Neural cell (in vitro differentiated cells): Measurements from ENCODE around the gene TSKU.

Experiments used
- CTCF ChIP-seq: fragments of 450-650 bp; IDR thresholded peaks from 2 replicates; pipeline ENCODE4 v1.5.1; 2014; ENCODE audit warnings: antibody characterized with exemption, mild to moderate bottlenecking, moderate library complexity; ENCODE audit not compliant: poor library complexity, severe bottlenecking
- EP300 ChIP-seq: fragments of 450-650 bp; conservative IDR thresholded peaks from 2 replicates; pipeline ENCODE4 v1.6.1; 2014; ENCODE audit warnings: antibody characterized with exemption, mild to moderate bottlenecking, moderate library complexity; ENCODE audit not compliant: poor library complexity, severe bottlenecking
- EZH2 ChIP-seq: fragments of 200-600, 300-800 bp; shearing (Covaris generic), sonication (generic); IDR thresholded peaks from 2 replicates; pipeline ENCODE4 v1.6.1; 2014; ENCODE audit warnings: antibody characterized with exemption, low read length, borderline replicate concordance, mild to moderate bottlenecking; ENCODE audit not compliant: insufficient read depth, poor library complexity, severe bottlenecking
- MXI1 ChIP-seq: fragments of 450-650 bp; conservative IDR thresholded peaks from 2 replicates; pipeline ENCODE4 v1.6.1; 2014; ENCODE audit warnings: antibody characterized with exemption, mild to moderate bottlenecking; ENCODE audit not compliant: poor library complexity, severe bottlenecking
- POLR2AphosphoS5 ChIP-seq: IDR thresholded peaks from 2 replicates; pipeline ENCODE4 v1.6.1; 2012
- REST ChIP-seq: IDR thresholded peaks from 2 replicates; pipeline ENCODE4 v1.6.1; 2012; ENCODE audit warnings: borderline replicate concordance
- SMC3 ChIP-seq: fragments of 450-650 bp; conservative IDR thresholded peaks from 2 replicates; pipeline ENCODE4 v1.6.1; 2014; ENCODE audit warnings: antibody characterized with exemption, mild to moderate bottlenecking, moderate library complexity; ENCODE audit not compliant: poor library complexity
- TAF1 ChIP-seq: IDR thresholded peaks from 2 replicates; pipeline ENCODE4 v1.6.1; 2012; ENCODE audit warnings: low read depth

- TF ChIP-seq TAF1, result no peak
- no peak for TF ChIP-seq CTCF
- no peak for TF ChIP-seq EP300
- TF ChIP-seq EZH2, result no peak
- TF ChIP-seq SMC3, result no peak
- TF ChIP-seq POLR2AphosphoS5, result no peak
- TF ChIP-seq REST, result no peak
- no peak for TF ChIP-seq MXI1
Measured at GRCh38 chr11:76736266-76736665, 46.9 kb upstream of the TSKU start.
